Measurements from ENCODE around the gene NTN3. TPM values are rescaled to one million over a fixed set of nuclear protein-coding genes. Genes with fewer than 3 reads are reported as not detected.
A peak's percentile ranks its signal among the peaks of the same experiment; 100 is the strongest.

Gene NTN3
- total RNA-seq, 1 donor from 2014 or later: 2.5 TPM

GRCh38 chr16:2464333-2464732, 6.8 kb upstream of the NTN3 start:
- H3K27me3 Mint-ChIP-seq: no peaks in the 10 kb centered on the region
- no peak for DNase-seq (ENCODE audit: low spot score, unreplicated experiment)
- H3K27ac Mint-ChIP-seq: no peak overlapping the region
- H3K36me3 Mint-ChIP-seq (ENCODE audit: insufficient read depth): no peaks in the 10 kb centered on the region
- no peak overlapping the region for H3K4me3 Mint-ChIP-seq (ENCODE audit: low read depth)
- no peak for TF ChIP-seq CTCF (IDR thresholded peaks at IDR 0.05; ENCODE audit: unreplicated experiment)
- H3K4me1 Mint-ChIP-seq (ENCODE audit: low read depth): peaks cover 7% of the 10 kb centered on the region
- no peaks in the 10 kb centered on the region for H3K9me3 Mint-ChIP-seq (ENCODE audit: low read depth)

GRCh38 chr16:2465653-2466415, 5.3 kb upstream of the NTN3 start:
- DNase-seq (ENCODE audit: low spot score, unreplicated experiment): no peak
- H3K27me3 Mint-ChIP-seq: peaks cover 9% of the 10 kb centered on the region

GRCh38 chr16:2466667-2467527, 4.2 kb upstream of the NTN3 start:
- Mint-ChIP-seq H3K36me3 (ENCODE audit: insufficient read depth) (no peaks in the 10 kb centered on the region), H3K27ac (no peak overlapping the region), H3K4me3 (ENCODE audit: low read depth) (peak overlapping the region; percentile 31), H3K27me3 (peaks cover 9% of the 10 kb centered on the region), H3K9me3 (ENCODE audit: low read depth) (no peaks in the 10 kb centered on the region), H3K4me1 (ENCODE audit: low read depth) (peaks cover 6% of the 10 kb centered on the region)
- TF ChIP-seq CTCF (IDR thresholded peaks at IDR 0.05; ENCODE audit: unreplicated experiment): no peak
- no peak for DNase-seq (ENCODE audit: low spot score, unreplicated experiment)

More at GRCh38 chr16:2465653-2466415, 5.3 kb upstream of the NTN3 start:
- peaks cover 6% of the 10 kb centered on the region for H3K4me1 Mint-ChIP-seq (ENCODE audit: low read depth)
- H3K36me3 Mint-ChIP-seq (ENCODE audit: insufficient read depth): no peaks in the 10 kb centered on the region
- H3K27ac Mint-ChIP-seq: no peak overlapping the region
- peak overlapping the region; percentile 24 for H3K4me3 Mint-ChIP-seq (ENCODE audit: low read depth)
- TF ChIP-seq CTCF (IDR thresholded peaks at IDR 0.05; ENCODE audit: unreplicated experiment): peak; percentile 39
- no peaks in the 10 kb centered on the region for H3K9me3 Mint-ChIP-seq (ENCODE audit: low read depth)

GRCh38 chr16:2467528-2468232, 3.4 kb upstream of the NTN3 start:
- Mint-ChIP-seq H3K9me3 (ENCODE audit: low read depth) (no peaks in the 10 kb centered on the region), H3K27me3 (peaks cover 10% of the 10 kb centered on the region), H3K4me1 (ENCODE audit: low read depth) (peaks cover 6% of the 10 kb centered on the region), H3K36me3 (ENCODE audit: insufficient read depth) (no peaks in the 10 kb centered on the region), H3K27ac (no peak overlapping the region), H3K4me3 (ENCODE audit: low read depth) (peak overlapping the region; percentile 74)
- peak; percentile 41 for TF ChIP-seq CTCF (IDR thresholded peaks at IDR 0.05; ENCODE audit: unreplicated experiment)
- DNase-seq (ENCODE audit: low spot score, unreplicated experiment): no peak

- Mint-ChIP-seq H3K4me1 (ENCODE audit: low read depth) (peaks cover 9% of the 10 kb centered on the region), H3K4me3 (ENCODE audit: low read depth) (peak overlapping the region; percentile 74), H3K36me3 (ENCODE audit: insufficient read depth) (no peaks in the 10 kb centered on the region), H3K9me3 (ENCODE audit: low read depth) (no peaks in the 10 kb centered on the region), H3K27ac (peak overlapping the region; percentile 88), H3K27me3 (peaks cover 16% of the 10 kb centered on the region)
- no peak for DNase-seq (ENCODE audit: low spot score, unreplicated experiment)
- no peak for TF ChIP-seq CTCF (IDR thresholded peaks at IDR 0.05; ENCODE audit: unreplicated experiment)
Measured at GRCh38 chr16:2468233-2468724, 2.8 kb upstream of the NTN3 start.

Measured in progenitor cell of endocrine pancreas (in vitro differentiated cells).